ENCODE measurements around the gene TAS2R30. TPM values are rescaled to one million over a fixed set of nuclear protein-coding genes. Genes with fewer than 3 reads are reported as not detected.

Gene TAS2R30
- total RNA-seq, 4 donors from 2014 or later, result 2.5 to 17.8 (median 8.5) TPM

GRCh38 chr12:11154400-11154925 is 20.0 kb upstream of the TAS2R30 start:
- no peak for ATAC-seq (ENCODE audit: low FRiP score)
- TF ChIP-seq CTCF (IDR thresholded peaks at IDR 0.05), result no peak
- DNase-seq (ENCODE audit: low spot score), result no peak

GRCh38 chr12:11152725-11153124 is 18.3 kb upstream of the TAS2R30 start:
- TF ChIP-seq CTCF (IDR thresholded peaks at IDR 0.05), result no peak
- DNase-seq (ENCODE audit: low spot score), result no peak
- ATAC-seq (ENCODE audit: low FRiP score), result no peak

- ATAC-seq (ENCODE audit: low FRiP score) (no peak), DNase-seq (ENCODE audit: low spot score) (no peak)
- TF ChIP-seq CTCF (IDR thresholded peaks at IDR 0.05), result no peak
Observed at GRCh38 chr12:11150832-11151231, 16.4 kb upstream of the TAS2R30 start.

GRCh38 chr12:11147420-11147819 is 13.0 kb upstream of the TAS2R30 start:
- no peak for ATAC-seq (ENCODE audit: low FRiP score)
- DNase-seq (ENCODE audit: low spot score), result no peak
- no peak for TF ChIP-seq CTCF (IDR thresholded peaks at IDR 0.05)

GRCh38 chr12:11144297-11144696 is 9.9 kb upstream of the TAS2R30 start:
- no peak for TF ChIP-seq CTCF (IDR thresholded peaks at IDR 0.05)
- DNase-seq (ENCODE audit: low spot score) (no peak), ATAC-seq (ENCODE audit: low FRiP score) (no peak)

GRCh38 chr12:11143352-11143751 is 8.9 kb upstream of the TAS2R30 start:
- no peak for TF ChIP-seq CTCF (IDR thresholded peaks at IDR 0.05)
- no peak for ATAC-seq (ENCODE audit: low FRiP score)
- no peak for DNase-seq (ENCODE audit: low spot score)

GRCh38 chr12:11136075-11136474 is 1.6 kb upstream of the TAS2R30 start:
- no peak for ATAC-seq (ENCODE audit: low FRiP score)
- no peak for TF ChIP-seq CTCF (IDR thresholded peaks at IDR 0.05)

More at GRCh38 chr12:11136075-11136474, 1.6 kb upstream of the TAS2R30 start:
- no peak for DNase-seq (ENCODE audit: low spot score)

Data from omental fat pad (tissue), 4 donors.